ENCODE measurements around the gene ABCG5.

The ABCG5 gene

GRCh38 chr2:43838560-43839267 lies at the start of gene ABCG5, which contains the start of gene ABCG8:
Gene ABCG5 (minus strand): TSS chr2:43838839. CDS start chr2:43838679, 160 bp downstream.
Gene ABCG8 (plus strand): TSS chr2:43838971. CDS start chr2:43839054, 83 bp downstream.
- Histone ChIP-seq H3K36me3 (ENCODE audit: insufficient read depth, low read length) (no peaks in the 10 kb centered on the region), H3K9ac (ENCODE audit: low read length) (no peak within 1 kb of the TSS), H3K4me3 (ENCODE audit: low read depth in 1 of 2, low read length in 2 of 2) (no peak within 1 kb of the TSS), H3K9me3 (ENCODE audit: low read length) (no peaks in the 10 kb centered on the region), H3K4me1 (ENCODE audit: insufficient read depth, low read length) (no peaks in the 10 kb centered on the region), H3K27ac (ENCODE audit: low read depth, low read length) (no peak within 1 kb of the TSS), H3K27me3 (ENCODE audit: control insufficient read depth in 1 of 2, insufficient read depth in 2 of 2, low read length in 2 of 2) (no peaks in the 10 kb centered on the region)

GRCh38 chr2:43887176-43887575 lies 48.5 kb upstream of the ABCG5 start:
- Histone ChIP-seq H3K27ac (ENCODE audit: low read depth, low read length) (no peak overlapping the region), H3K36me3 (ENCODE audit: insufficient read depth, low read length) (peaks cover 42% of the 10 kb centered on the region)

GRCh38 chr2:43885132-43885632 lies 46.5 kb upstream of the ABCG5 start:
- Histone ChIP-seq H3K27ac (ENCODE audit: low read depth, low read length) (no peak overlapping the region), H3K4me1 (ENCODE audit: insufficient read depth, low read length) (no peaks in the 10 kb centered on the region), H3K36me3 (ENCODE audit: insufficient read depth, low read length) (peaks cover 30% of the 10 kb centered on the region), H3K9me3 (ENCODE audit: low read length) (no peaks in the 10 kb centered on the region), H3K4me3 (ENCODE audit: low read depth in 1 of 2, low read length in 2 of 2) (no peak overlapping the region), H3K9ac (ENCODE audit: low read length) (no peak overlapping the region), H3K27me3 (ENCODE audit: control insufficient read depth in 1 of 2, insufficient read depth in 2 of 2, low read length in 2 of 2) (no peaks in the 10 kb centered on the region)

More at GRCh38 chr2:43887176-43887575, 48.5 kb upstream of the ABCG5 start:
- Histone ChIP-seq H3K9me3 (ENCODE audit: low read length) (no peaks in the 10 kb centered on the region), H3K9ac (ENCODE audit: low read length) (no peak overlapping the region), H3K27me3 (ENCODE audit: control insufficient read depth in 1 of 2, insufficient read depth in 2 of 2, low read length in 2 of 2) (no peaks in the 10 kb centered on the region), H3K4me3 (ENCODE audit: low read depth in 1 of 2, low read length in 2 of 2) (no peak overlapping the region), H3K4me1 (ENCODE audit: insufficient read depth, low read length) (no peaks in the 10 kb centered on the region)

GRCh38 chr2:43884689-43885088 lies 46.0 kb upstream of the ABCG5 start:
- Histone ChIP-seq H3K36me3 (ENCODE audit: insufficient read depth, low read length) (peaks cover 26% of the 10 kb centered on the region), H3K4me3 (ENCODE audit: low read depth in 1 of 2, low read length in 2 of 2) (no peak overlapping the region), H3K9ac (ENCODE audit: low read length) (no peak overlapping the region), H3K9me3 (ENCODE audit: low read length) (no peaks in the 10 kb centered on the region), H3K4me1 (ENCODE audit: insufficient read depth, low read length) (no peaks in the 10 kb centered on the region), H3K27me3 (ENCODE audit: control insufficient read depth in 1 of 2, insufficient read depth in 2 of 2, low read length in 2 of 2) (no peaks in the 10 kb centered on the region), H3K27ac (ENCODE audit: low read depth, low read length) (no peak overlapping the region)

- H3K27ac ChIP-seq (ENCODE audit: low read depth, low read length) = no peak overlapping the region
- no peaks in the 10 kb centered on the region for H3K4me1 ChIP-seq (ENCODE audit: insufficient read depth, low read length)
- H3K4me3 ChIP-seq (ENCODE audit: low read depth in 1 of 2, low read length in 2 of 2) = no peak overlapping the region
- H3K27me3 ChIP-seq (ENCODE audit: control insufficient read depth in 1 of 2, insufficient read depth in 2 of 2, low read length in 2 of 2) = peaks cover 0 to 3% of the 10 kb centered on the region in 2 donors
- H3K9me3 ChIP-seq (ENCODE audit: low read length) = no peaks in the 10 kb centered on the region
- no peak overlapping the region for H3K9ac ChIP-seq (ENCODE audit: low read length)
- H3K36me3 ChIP-seq (ENCODE audit: insufficient read depth, low read length) = peaks cover 10% of the 10 kb centered on the region
These were observed 43.7 kb upstream of the ABCG5 start for GRCh38 chr2:43882312-43882711.

- no peak overlapping the region for H3K4me3 ChIP-seq (ENCODE audit: low read depth in 1 of 2, low read length in 2 of 2)
- no peak overlapping the region for H3K9ac ChIP-seq (ENCODE audit: low read length)
- no peaks in the 10 kb centered on the region for H3K4me1 ChIP-seq (ENCODE audit: insufficient read depth, low read length)
- H3K36me3 ChIP-seq (ENCODE audit: insufficient read depth, low read length) = no peaks in the 10 kb centered on the region
- H3K9me3 ChIP-seq (ENCODE audit: low read length) = no peaks in the 10 kb centered on the region
- peaks cover 0 to 5% of the 10 kb centered on the region in 2 donors for H3K27me3 ChIP-seq (ENCODE audit: control insufficient read depth in 1 of 2, insufficient read depth in 2 of 2, low read length in 2 of 2)
- no peak overlapping the region for H3K27ac ChIP-seq (ENCODE audit: low read depth, low read length)
These were observed 42.3 kb upstream of the ABCG5 start for GRCh38 chr2:43880952-43881351.

GRCh38 chr2:43880471-43880870 lies 41.8 kb upstream of the ABCG5 start:
- Histone ChIP-seq H3K36me3 (ENCODE audit: insufficient read depth, low read length) (no peaks in the 10 kb centered on the region), H3K27me3 (ENCODE audit: control insufficient read depth in 1 of 2, insufficient read depth in 2 of 2, low read length in 2 of 2) (peaks cover 0 to 5% of the 10 kb centered on the region in 2 donors), H3K4me1 (ENCODE audit: insufficient read depth, low read length) (no peaks in the 10 kb centered on the region), H3K9ac (ENCODE audit: low read length) (no peak overlapping the region), H3K9me3 (ENCODE audit: low read length) (no peaks in the 10 kb centered on the region), H3K27ac (ENCODE audit: low read depth, low read length) (no peak overlapping the region), H3K4me3 (ENCODE audit: low read depth in 1 of 2, low read length in 2 of 2) (no peak overlapping the region)

GRCh38 chr2:43879261-43879660 lies 40.6 kb upstream of the ABCG5 start:
- H3K36me3 ChIP-seq (ENCODE audit: insufficient read depth, low read length) = no peaks in the 10 kb centered on the region
- no peak overlapping the region for H3K4me3 ChIP-seq (ENCODE audit: low read depth in 1 of 2, low read length in 2 of 2)
- no peak overlapping the region for H3K9ac ChIP-seq (ENCODE audit: low read length)
- H3K4me1 ChIP-seq (ENCODE audit: insufficient read depth, low read length) = no peaks in the 10 kb centered on the region
- no peaks in the 10 kb centered on the region for H3K9me3 ChIP-seq (ENCODE audit: low read length)
- H3K27ac ChIP-seq (ENCODE audit: low read depth, low read length) = no peak overlapping the region
- peaks cover 0 to 5% of the 10 kb centered on the region in 2 donors for H3K27me3 ChIP-seq (ENCODE audit: control insufficient read depth in 1 of 2, insufficient read depth in 2 of 2, low read length in 2 of 2)

GRCh38 chr2:43877782-43878464 lies 39.3 kb upstream of the ABCG5 start:
- Histone ChIP-seq H3K27ac (ENCODE audit: low read depth, low read length) (no peak overlapping the region), H3K4me1 (ENCODE audit: insufficient read depth, low read length) (no peaks in the 10 kb centered on the region), H3K4me3 (ENCODE audit: low read depth in 1 of 2, low read length in 2 of 2) (no peak overlapping the region), H3K9me3 (ENCODE audit: low read length) (no peaks in the 10 kb centered on the region), H3K9ac (ENCODE audit: low read length) (no peak overlapping the region), H3K36me3 (ENCODE audit: insufficient read depth, low read length) (no peaks in the 10 kb centered on the region), H3K27me3 (ENCODE audit: control insufficient read depth in 1 of 2, insufficient read depth in 2 of 2, low read length in 2 of 2) (peaks cover 0 to 5% of the 10 kb centered on the region in 2 donors)

GRCh38 chr2:43874776-43875451 lies 36.3 kb upstream of the ABCG5 start:
- Histone ChIP-seq H3K4me3 (ENCODE audit: low read depth in 1 of 2, low read length in 2 of 2) (no peak overlapping the region), H3K9me3 (ENCODE audit: low read length) (no peaks in the 10 kb centered on the region), H3K4me1 (ENCODE audit: insufficient read depth, low read length) (no peaks in the 10 kb centered on the region), H3K9ac (ENCODE audit: low read length) (no peak overlapping the region), H3K27me3 (ENCODE audit: control insufficient read depth in 1 of 2, insufficient read depth in 2 of 2, low read length in 2 of 2) (peaks cover 4 to 5% of the 10 kb centered on the region in 2 donors), H3K27ac (ENCODE audit: low read depth, low read length) (no peak overlapping the region), H3K36me3 (ENCODE audit: insufficient read depth, low read length) (no peaks in the 10 kb centered on the region)

GRCh38 chr2:43872151-43872550 lies 33.5 kb upstream of the ABCG5 start:
- Histone ChIP-seq H3K9ac (ENCODE audit: low read length) (no peak overlapping the region), H3K4me1 (ENCODE audit: insufficient read depth, low read length) (no peaks in the 10 kb centered on the region), H3K9me3 (ENCODE audit: low read length) (no peaks in the 10 kb centered on the region), H3K4me3 (ENCODE audit: low read depth in 1 of 2, low read length in 2 of 2) (no peak overlapping the region), H3K36me3 (ENCODE audit: insufficient read depth, low read length) (no peaks in the 10 kb centered on the region), H3K27ac (ENCODE audit: low read depth, low read length) (no peak overlapping the region), H3K27me3 (ENCODE audit: control insufficient read depth in 1 of 2, insufficient read depth in 2 of 2, low read length in 2 of 2) (peaks cover under 1 to 4% of the 10 kb centered on the region in 2 donors)
